ENCODE data around the gene PAK6. TPM values are rescaled to one million over a fixed set of nuclear protein-coding genes. Genes with fewer than 3 reads are reported as not detected.

Gene PAK6
- polyA plus RNA-seq, 1 donor from 2014 or later, result 32.4 TPM

GRCh38 chr15:40298216-40298935, 59.5 kb downstream of the PAK6 start:
- TF ChIP-seq EZH2 (IDR thresholded peaks at IDR 0.05; ENCODE audit: borderline replicate concordance, insufficient read depth, low read length, poor library complexity, severe bottlenecking) (no peak), TAF1 (IDR thresholded peaks at IDR 0.05; ENCODE audit: low read depth) (no peak), MXI1 (conservative IDR thresholded peaks at IDR 0.05; ENCODE audit: poor library complexity, severe bottlenecking) (no peak), REST (IDR thresholded peaks at IDR 0.05; ENCODE audit: borderline replicate concordance) (no peak), SMC3 (conservative IDR thresholded peaks at IDR 0.05; ENCODE audit: poor library complexity) (no peak), RAD21 (conservative IDR thresholded peaks at IDR 0.05) (no peak), POLR2AphosphoS5 (IDR thresholded peaks at IDR 0.05) (no peak), CTCF (IDR thresholded peaks at IDR 0.05; ENCODE audit: poor library complexity, severe bottlenecking) (no peak), EP300 (conservative IDR thresholded peaks at IDR 0.05; ENCODE audit: poor library complexity, severe bottlenecking) (no peak)

GRCh38 chr15:40300367-40300766, 61.5 kb downstream of the PAK6 start:
- Histone ChIP-seq H3K27ac (ENCODE audit: low read length) (no peak overlapping the region), H3K9me2 (ENCODE audit: insufficient read depth, low read length) (no peaks in the 10 kb centered on the region), H3K27me3 (ENCODE audit: insufficient read depth, low read depth, low read length) (no peaks in the 10 kb centered on the region), H4K20me1 (ENCODE audit: insufficient read depth) (no peaks in the 10 kb centered on the region), H3K4me2 (ENCODE audit: low read length) (no peak overlapping the region), H3K9me3 (ENCODE audit: low read length) (no peaks in the 10 kb centered on the region), H3F3A (ENCODE audit: insufficient read depth, low read length, poor library complexity, severe bottlenecking) (no peaks in the 10 kb centered on the region), H3K36me3 (ENCODE audit: insufficient read depth, low read length) (no peaks in the 10 kb centered on the region), H3K9ac (ENCODE audit: low read length) (no peak overlapping the region), H2AFZ (ENCODE audit: low read depth, low read length) (no peak overlapping the region), H3K79me2 (replicated peaks; ENCODE audit: insufficient read depth, low read length) (no peaks in the 10 kb centered on the region), H3K4me3 (ENCODE audit: low read length) (no peak overlapping the region)
- TF ChIP-seq CTCF (IDR thresholded peaks at IDR 0.05; ENCODE audit: poor library complexity, severe bottlenecking) (no peak), POLR2AphosphoS5 (IDR thresholded peaks at IDR 0.05) (no peak), TAF1 (IDR thresholded peaks at IDR 0.05; ENCODE audit: low read depth) (no peak), SMC3 (conservative IDR thresholded peaks at IDR 0.05; ENCODE audit: poor library complexity) (no peak), EZH2 (IDR thresholded peaks at IDR 0.05; ENCODE audit: borderline replicate concordance, insufficient read depth, low read length, poor library complexity, severe bottlenecking) (no peak), REST (IDR thresholded peaks at IDR 0.05; ENCODE audit: borderline replicate concordance) (no peak), EP300 (conservative IDR thresholded peaks at IDR 0.05; ENCODE audit: poor library complexity, severe bottlenecking) (no peak), RAD21 (conservative IDR thresholded peaks at IDR 0.05) (no peak), MXI1 (conservative IDR thresholded peaks at IDR 0.05; ENCODE audit: poor library complexity, severe bottlenecking) (no peak)

More at GRCh38 chr15:40298216-40298935, 59.5 kb downstream of the PAK6 start:
- Histone ChIP-seq H3K27me3 (ENCODE audit: insufficient read depth, low read depth, low read length) (no peaks in the 10 kb centered on the region), H3K27ac (ENCODE audit: low read length) (no peak overlapping the region), H3K9me3 (ENCODE audit: low read length) (no peaks in the 10 kb centered on the region), H3K36me3 (ENCODE audit: insufficient read depth, low read length) (no peaks in the 10 kb centered on the region), H3F3A (ENCODE audit: insufficient read depth, low read length, poor library complexity, severe bottlenecking) (no peaks in the 10 kb centered on the region), H4K20me1 (ENCODE audit: insufficient read depth) (no peaks in the 10 kb centered on the region), H3K9ac (ENCODE audit: low read length) (no peak overlapping the region), H3K4me3 (ENCODE audit: low read length) (no peak overlapping the region), H3K4me2 (ENCODE audit: low read length) (no peak overlapping the region), H3K79me2 (replicated peaks; ENCODE audit: insufficient read depth, low read length) (no peaks in the 10 kb centered on the region), H3K9me2 (ENCODE audit: insufficient read depth, low read length) (no peaks in the 10 kb centered on the region), H2AFZ (ENCODE audit: low read depth, low read length) (no peak overlapping the region)

Data from neural cell (in vitro differentiated cells).